SK-N-SH (cell line): ENCODE measurements around the gene PTEN.

Experiments
- CTCF ChIP-seq: fragments of 200-600 bp; sonication (generic); IDR thresholded peaks from 2 replicates; pipeline ENCODE4 v1.6.1; 2017; ENCODE audit warnings: antibody characterized with exemption, mild to moderate bottlenecking, moderate library complexity
- GABPA ChIP-seq: IDR thresholded peaks from 2 replicates; pipeline ENCODE4 v1.4.0; 2012; ENCODE audit warnings: low read depth, mild to moderate bottlenecking
- POLR2AphosphoS5 ChIP-seq: IDR thresholded peaks from 2 replicates; pipeline ENCODE4 v1.6.1; 2012; ENCODE audit warnings: low read depth, low read length

- TF ChIP-seq CTCF (no peak), POLR2AphosphoS5 (no peak), GABPA (no peak)
Measured at GRCh38 chr10:87945984-87946383, 82.6 kb downstream of the PTEN start.
